WTC11 (cell line): ENCODE data around the gene TMPRSS13. TPM values are rescaled to one million over a fixed set of nuclear protein-coding genes. Genes with fewer than 3 reads are reported as not detected.

Experiments
- ATAC-seq: fragments of 200-7000 bp; cut with Tn5 transposase; 2 replicates; pipeline ENCODE4 v1.10.0; 2021; ENCODE audit warnings: mild to moderate bottlenecking, moderate library complexity
- CTCF ChIA-PET: fragments of 300-600 bp; sonication (Branson Sonifier 250); formaldehyde crosslinking; loops from one replicate; lab custom pipeline; 2021; ENCODE audit warnings: antibody characterized with exemption; lab: Charles Lee
- POLR2A ChIA-PET: fragments of 350-600 bp; sonication (Branson Sonifier 250); formaldehyde crosslinking; loops from one replicate; lab custom pipeline; 2021; ENCODE audit warnings: antibody characterized with exemption; lab: Charles Lee
- DNase-seq: peaks from one replicate; pipeline ENCODE4 v3.0.0; 2021; ENCODE audit warnings: low spot score
- H3K27ac Mint-ChIP-seq: 2 replicates; pipeline ENCODE4 v1.8.0; 2021; ENCODE audit warnings: mixed read lengths
- H3K27me3 Mint-ChIP-seq: 2 replicates; pipeline ENCODE4 v1.8.0; 2021; ENCODE audit warnings: low read depth, mild to moderate bottlenecking, moderate library complexity, mixed read lengths
- H3K36me3 Mint-ChIP-seq: 2 replicates; pipeline ENCODE4 v1.8.0; 2021; ENCODE audit warnings: mixed read lengths
- H3K4me1 Mint-ChIP-seq: 2 replicates; pipeline ENCODE4 v1.8.0; 2022; ENCODE audit warnings: mixed read lengths
- H3K4me3 Mint-ChIP-seq: 2 replicates; pipeline ENCODE4 v1.8.0; 2021; ENCODE audit warnings: mild to moderate bottlenecking, moderate library complexity, mixed read lengths
- H3K9me3 Mint-ChIP-seq: 2 replicates; pipeline ENCODE4 v1.8.0; 2021; ENCODE audit warnings: mixed read lengths
- ATF1 ChIP-seq: sonication (generic); formaldehyde crosslinking; IDR thresholded peaks from 2 replicates; pipeline ENCODE4 v1.8.1; 2023; ENCODE audit warnings: mild to moderate bottlenecking, moderate library complexity, missing genetic modification reagents
- CBFB ChIP-seq: sonication (generic); formaldehyde crosslinking; IDR thresholded peaks from 2 replicates; pipeline ENCODE4 v1.8.1; 2022; ENCODE audit warnings: mild to moderate bottlenecking, low read depth, missing genetic modification reagents
- ETV6 ChIP-seq: sonication (generic); formaldehyde crosslinking; IDR thresholded peaks from 2 replicates; pipeline ENCODE4 v1.8.1; 2022; ENCODE audit warnings: mild to moderate bottlenecking, missing genetic modification reagents
- KAT7 ChIP-seq: sonication (generic); formaldehyde crosslinking; IDR thresholded peaks from 2 replicates; pipeline ENCODE4 v1.8.1; 2023; ENCODE audit warnings: missing genetic modification reagents, mild to moderate bottlenecking, borderline replicate concordance
- NFATC4 ChIP-seq: fragments of 250-450 bp; sonication (Bioruptor Pico); IDR thresholded peaks from 2 replicates; pipeline ENCODE4 v1.9.0; 2021; ENCODE audit warnings: mild to moderate bottlenecking
- NFYB ChIP-seq: sonication (generic); formaldehyde crosslinking; conservative IDR thresholded peaks from 2 replicates; pipeline ENCODE4 v1.8.0; 2022; ENCODE audit warnings: low read depth, missing genetic modification reagents
- NR2C2 ChIP-seq: sonication (generic); formaldehyde crosslinking; IDR thresholded peaks from 2 replicates; pipeline ENCODE4 v1.8.0; 2022; ENCODE audit warnings: mild to moderate bottlenecking, missing genetic modification reagents
- PRDM15 ChIP-seq: sonication (generic); formaldehyde crosslinking; IDR thresholded peaks from 2 replicates; pipeline ENCODE4 v1.8.0; 2022; ENCODE audit warnings: missing genetic modification reagents
- PRRX2 ChIP-seq: fragments of 250-450 bp; sonication (Bioruptor Pico); IDR thresholded peaks from 2 replicates; pipeline ENCODE4 v1.8.0; 2021; ENCODE audit warnings: mild to moderate bottlenecking
- STAT6 ChIP-seq: sonication (generic); formaldehyde crosslinking; conservative IDR thresholded peaks from 2 replicates; pipeline ENCODE4 v1.8.1; 2023; ENCODE audit warnings: mild to moderate bottlenecking, low read depth, missing genetic modification reagents, moderate library complexity
- TCF7 ChIP-seq: sonication (generic); formaldehyde crosslinking; IDR thresholded peaks from 2 replicates; pipeline ENCODE4 v1.8.0; 2022; ENCODE audit warnings: mild to moderate bottlenecking, low read depth, missing genetic modification reagents, moderate library complexity
- ZNF121 ChIP-seq: sonication (generic); formaldehyde crosslinking; IDR thresholded peaks from 2 replicates; pipeline ENCODE4 v1.8.0; 2023; ENCODE audit warnings: missing genetic modification reagents
- ZSCAN18 ChIP-seq: fragments of 250-450 bp; sonication (Bioruptor Pico); IDR thresholded peaks from 2 replicates; pipeline ENCODE4 v2.1.2; 2022; ENCODE audit warnings: mild to moderate bottlenecking, moderate library complexity
- total RNA-seq: library from RNA; stranded (reverse); gene quantifications from 3 replicates; pipeline ENCODE4 v1.2.3, GENCODE V29; 2021
- TF ChIP-seq, protein P1 (sequence below): sonication (generic); formaldehyde crosslinking; IDR thresholded peaks from 2 replicates; pipeline ENCODE4 v1.8.1; 2022; ENCODE audit warnings: missing genetic modification reagents, borderline replicate concordance
- TF ChIP-seq, protein P2 (sequence below): sonication (generic); formaldehyde crosslinking; IDR thresholded peaks from 2 replicates; pipeline ENCODE4 v1.8.0; 2022; ENCODE audit warnings: mild to moderate bottlenecking, missing genetic modification reagents

The TMPRSS13 gene
- total RNA-seq, 1 experiment from 2014 or later, result 0.63 TPM

DNA sequence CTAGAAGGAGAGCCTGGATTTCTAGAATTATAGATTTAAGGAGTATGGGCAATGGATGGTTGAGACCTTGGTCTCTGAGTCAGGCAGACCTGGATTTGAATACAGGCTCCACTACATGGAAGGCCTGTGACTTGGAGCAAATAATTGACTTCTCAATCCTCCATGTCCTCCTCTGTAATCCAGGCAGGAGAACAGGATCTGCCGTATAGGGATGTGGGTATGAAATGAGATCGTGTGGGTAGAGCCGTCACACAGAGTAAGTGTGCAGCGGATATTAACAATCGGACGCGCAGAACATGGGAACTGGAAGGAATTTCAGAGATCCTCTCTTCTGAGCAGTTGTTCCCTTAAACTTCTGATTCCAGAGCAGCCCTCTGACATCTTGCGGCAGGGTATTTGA is 11.5 kb upstream of the TMPRSS13 start:
- ATAC-seq (no peak), DNase-seq (no peak)
- Mint-ChIP-seq H3K36me3 (no peaks in the 10 kb centered on the region), H3K9me3 (no peaks in the 10 kb centered on the region), H3K27me3 (no peaks in the 10 kb centered on the region), H3K4me3 (no peak overlapping the region), H3K27ac (no peak overlapping the region), H3K4me1 (no peaks in the 10 kb centered on the region)
- POLR2A ChIA-PET, result no interaction called here
- CTCF ChIA-PET, result no interaction called here
- TF ChIP-seq, protein P1, sequence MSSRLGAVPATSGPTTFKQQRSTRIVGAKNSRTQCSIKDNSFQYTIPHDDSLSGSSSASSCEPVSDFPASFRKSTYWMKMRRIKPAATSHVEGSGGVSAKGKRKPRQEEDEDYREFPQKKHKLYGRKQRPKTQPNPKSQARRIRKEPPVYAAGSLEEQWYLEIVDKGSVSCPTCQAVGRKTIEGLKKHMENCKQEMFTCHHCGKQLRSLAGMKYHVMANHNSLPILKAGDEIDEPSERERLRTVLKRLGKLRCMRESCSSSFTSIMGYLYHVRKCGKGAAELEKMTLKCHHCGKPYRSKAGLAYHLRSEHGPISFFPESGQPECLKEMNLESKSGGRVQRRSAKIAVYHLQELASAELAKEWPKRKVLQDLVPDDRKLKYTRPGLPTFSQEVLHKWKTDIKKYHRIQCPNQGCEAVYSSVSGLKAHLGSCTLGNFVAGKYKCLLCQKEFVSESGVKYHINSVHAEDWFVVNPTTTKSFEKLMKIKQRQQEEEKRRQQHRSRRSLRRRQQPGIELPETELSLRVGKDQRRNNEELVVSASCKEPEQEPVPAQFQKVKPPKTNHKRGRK (CRISPR knock-in tag), result no peak
- TF ChIP-seq STAT6 (no peak), CBFB (CRISPR knock-in tag) (no peak), NR2C2 (CRISPR knock-in tag) (no peak), PRRX2 (no peak)

- ChIA-PET CTCF (interaction anchor here (0.8 to 9.2 kb wide), 4 partner anchors 9 to 128 kb away, joined by 3 to 94 read pairs (median 4); no protein-coding TSS in a partner anchor), POLR2A (interaction anchor here (0.7 kb wide), 1 partner anchor 64 kb away, joined by 3 read pairs; no protein-coding TSS in a partner anchor)
- H3K9me3 Mint-ChIP-seq, result no peaks in the 10 kb centered on the region
- TF ChIP-seq PRDM15 (CRISPR knock-in tag) (no peak), ATF1 (CRISPR knock-in tag) (no peak), ETV6 (CRISPR knock-in tag) (no peak), ZSCAN18 (CRISPR knock-in tag) (no peak), KAT7 (no peak), ZNF121 (no peak), TCF7 (CRISPR knock-in tag) (no peak), NFYB (CRISPR knock-in tag) (no peak), NFATC4 (CRISPR knock-in tag) (no peak), STAT6 (no peak), CBFB (CRISPR knock-in tag) (no peak)
- TF ChIP-seq, protein P2, sequence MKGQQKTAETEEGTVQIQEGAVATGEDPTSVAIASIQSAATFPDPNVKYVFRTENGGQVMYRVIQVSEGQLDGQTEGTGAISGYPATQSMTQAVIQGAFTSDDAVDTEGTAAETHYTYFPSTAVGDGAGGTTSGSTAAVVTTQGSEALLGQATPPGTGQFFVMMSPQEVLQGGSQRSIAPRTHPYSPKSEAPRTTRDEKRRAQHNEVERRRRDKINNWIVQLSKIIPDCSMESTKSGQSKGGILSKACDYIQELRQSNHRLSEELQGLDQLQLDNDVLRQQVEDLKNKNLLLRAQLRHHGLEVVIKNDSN (CRISPR knock-in tag), result no peak
- H3K36me3 Mint-ChIP-seq, result no peaks in the 10 kb centered on the region
- no peaks in the 10 kb centered on the region for H3K27me3 Mint-ChIP-seq
- ATAC-seq (no peak), DNase-seq (no peak)
- H3K27ac Mint-ChIP-seq, result no peak overlapping the region
- peaks cover 15% of the 10 kb centered on the region for H3K4me1 Mint-ChIP-seq
- H3K4me3 Mint-ChIP-seq, result no peak overlapping the region
Observed at GRCh38 chr11:117936973-117937372, 7.8 kb upstream of the TMPRSS13 start.
